Activated CD8-positive, alpha-beta memory T cell treated with anti-CD3 and anti-CD28 coated beads, Interleukin-2, amount 50 U/mL, for 24 hours (primary cell): ENCODE measurements around the gene SH3TC1.

Experiments
- DNase-seq: peaks from one replicate; pipeline ENCODE4 v3.0.0-alpha.2; 2020; ENCODE audit errors: extremely low read depth

SH3TC1 gene

GRCh38 chr4:8180310-8181093 lies 18.6 kb upstream of the SH3TC1 start:
- DNase-seq = no peak

- no peak for DNase-seq
Measured at GRCh38 chr4:8181119-8181518, 18.0 kb upstream of the SH3TC1 start.

GRCh38 chr4:8181844-8182243 lies 17.2 kb upstream of the SH3TC1 start:
- no peak for DNase-seq

GRCh38 chr4:8182294-8182693 lies 16.8 kb upstream of the SH3TC1 start:
- DNase-seq = no peak

- no peak for DNase-seq
Measured at GRCh38 chr4:8182858-8183725, 16.0 kb upstream of the SH3TC1 start.

GRCh38 chr4:8184061-8184460 lies 15.0 kb upstream of the SH3TC1 start:
- no peak for DNase-seq

- no peak for DNase-seq
Measured at GRCh38 chr4:8185295-8185694, 13.8 kb upstream of the SH3TC1 start.

- DNase-seq = no peak
Measured at GRCh38 chr4:8185930-8186329, 13.2 kb upstream of the SH3TC1 start.

GRCh38 chr4:8188085-8188484 lies 11.0 kb upstream of the SH3TC1 start:
- no peak for DNase-seq

- no peak for DNase-seq
Measured at GRCh38 chr4:8188743-8189550, 10.1 kb upstream of the SH3TC1 start.

GRCh38 chr4:8189551-8190466 lies 9.3 kb upstream of the SH3TC1 start:
- DNase-seq = no peak

- no peak for DNase-seq
Measured at GRCh38 chr4:8191136-8191747, 7.8 kb upstream of the SH3TC1 start.

- no peak for DNase-seq
Measured at GRCh38 chr4:8192748-8193738, 6.0 kb upstream of the SH3TC1 start.

- no peak for DNase-seq
Measured at GRCh38 chr4:8194306-8195242, 4.5 kb upstream of the SH3TC1 start.

GRCh38 chr4:8195431-8195830 lies 3.7 kb upstream of the SH3TC1 start:
- DNase-seq = no peak

- DNase-seq = no peak
Measured at GRCh38 chr4:8195841-8196458, 3.1 kb upstream of the SH3TC1 start.

- no peak for DNase-seq
Measured at GRCh38 chr4:8197521-8197920, 1.6 kb upstream of the SH3TC1 start.
